GM12878 (cell line): ENCODE data around the gene IL1RL1. TPM values are rescaled to one million over a fixed set of nuclear protein-coding genes. Genes with fewer than 3 reads are reported as not detected.

Experiments used
- ATAC-seq: fragments of 200-7000 bp; cut with Tn5 transposase; 3 replicates; pipeline ENCODE4 v1.9.1; 2020; ENCODE audit warnings: mild to moderate bottlenecking, moderate library complexity
- BruUV-seq: library from RNA; stranded (reverse); fragments of 400-500 nt; replicated peaks from 2 replicates; lab custom pipeline; 2021; lab: Mats Ljungman, UMichigan
- CTCF ChIA-PET: fragments of 300-600 bp; sonication (Branson Sonifier 250); formaldehyde crosslinking; extraction: SDS; loops from one replicate; lab custom pipeline; 2021; ENCODE audit warnings: inconsistent platforms; lab: Yijun Ruan, JAX
- POLR2A ChIA-PET: fragments of 350-600 bp; formaldehyde crosslinking; extraction: SDS; loops from one replicate; lab custom pipeline; 2021; ENCODE audit warnings: inconsistent platforms; lab: Charles Lee
- RAD21 ChIA-PET: fragments of 300-600 bp; sonication (Branson Sonifier 250); formaldehyde crosslinking; loops from one replicate; lab custom pipeline; 2023; ENCODE audit warnings: antibody characterized with exemption; ENCODE audit not compliant: unreplicated experiment; lab: Charles Lee
- SMC1A ChIA-PET: fragments of 300-600 bp; sonication (Branson Sonifier 250); formaldehyde crosslinking; loops from one replicate; lab custom pipeline; 2023; ENCODE audit not compliant: unreplicated experiment, uncharacterized antibody; lab: Charles Lee
- DNase-seq: peaks from one replicate; pipeline ENCODE4 v3.0.0-alpha.2; 2011; ENCODE audit warnings: low read depth, low spot score
- FAIRE-seq: peaks from 3 replicates; lab custom pipeline; 2011; peaks lifted over from hg19 to GRCh38; lab: Jason Lieb, UNC
- H2AFZ ChIP-seq: 2 replicates; pipeline ENCODE4 v1.6.0; 2011; ENCODE audit warnings: low read depth, low read length, control low read depth; ENCODE audit not compliant: control insufficient read depth
- H3K27ac ChIP-seq: 2 replicates; pipeline ENCODE4 v1.5.1; 2011; ENCODE audit warnings: control low read depth; ENCODE audit not compliant: control insufficient read depth, insufficient read depth
- H3K27me3 ChIP-seq, 2 experiments: replicated peaks in 1 of 2; 2 replicates each; pipeline versions ENCODE4 v1.6.0 to v1.6.1; 2011; ENCODE audit warnings: low read length in 1 of 2; ENCODE audit not compliant: control insufficient read depth in 2 of 2, insufficient read depth in 2 of 2
- H3K36me3 ChIP-seq, 2 experiments: 2 replicates each; pipeline ENCODE4 v1.5.1; 2011; ENCODE audit warnings: low read length in 1 of 2; ENCODE audit not compliant: control insufficient read depth in 2 of 2, insufficient read depth in 2 of 2
- H3K4me1 ChIP-seq: 2 replicates; pipeline ENCODE4 v1.6.1; 2011; ENCODE audit warnings: mild to moderate bottlenecking, low read length, moderate library complexity, mixed read lengths; ENCODE audit not compliant: control insufficient read depth, insufficient read depth
- H3K4me2 ChIP-seq: 2 replicates; pipeline ENCODE4 v1.6.0; 2011; ENCODE audit warnings: control low read depth; ENCODE audit not compliant: control insufficient read depth, insufficient read depth
- H3K4me3 ChIP-seq: fragments of 200-600 bp; sonication (generic); 2 replicates; pipeline ENCODE4 v1.5.1; 2016
- H3K79me2 ChIP-seq: 2 replicates; pipeline ENCODE4 v1.6.0; 2011; ENCODE audit warnings: low read length; ENCODE audit not compliant: control insufficient read depth, insufficient read depth
- H3K9ac ChIP-seq: 2 replicates; pipeline ENCODE4 v1.8.0; 2011; ENCODE audit warnings: low read length, control low read depth, mixed read lengths; ENCODE audit not compliant: control insufficient read depth, insufficient read depth
- H3K9me3 ChIP-seq: replicated peaks from 3 replicates; pipeline ENCODE4 v1.5.1; 2011; ENCODE audit warnings: mild to moderate bottlenecking, low read length; ENCODE audit not compliant: control insufficient read depth, insufficient read depth
- H4K20me1 ChIP-seq: 2 replicates; pipeline ENCODE4 v1.6.0; 2011; ENCODE audit not compliant: control insufficient read depth, insufficient read depth
- BCLAF1 ChIP-seq: fragments of 450-650 bp; IDR thresholded peaks from 2 replicates; pipeline ENCODE4 v1.6.1; 2017; ENCODE audit warnings: antibody characterized with exemption, mild to moderate bottlenecking, moderate library complexity
- CEBPB ChIP-seq, 2 experiments: fragments of 150-350 bp in 1 of 2; IDR thresholded peaks; 2 replicates each; pipeline ENCODE4 v1.6.1; 2012 to 2014; ENCODE audit warnings: low read depth in 2 of 2, low read length in 2 of 2, borderline replicate concordance in 1 of 2, inconsistent platforms in 1 of 2
- HDAC2 ChIP-seq: fragments of 200-600 bp; sonication (generic); IDR thresholded peaks from 2 replicates; pipeline ENCODE4 v1.6.1; 2017
- HDGF ChIP-seq: fragments of 450-650 bp; IDR thresholded peaks from 2 replicates; pipeline ENCODE4 v1.6.1; 2016; ENCODE audit warnings: antibody characterized with exemption
- IRF4 ChIP-seq: IDR thresholded peaks from 2 replicates; pipeline ENCODE4 v1.6.1; 2011; ENCODE audit warnings: low read depth, low read length
- IRF5 ChIP-seq: fragments of 450-650 bp; IDR thresholded peaks from 2 replicates; pipeline ENCODE4 v1.6.1; 2017; ENCODE audit warnings: borderline replicate concordance
- MEF2B ChIP-seq: fragments of 450-650 bp; IDR thresholded peaks from 2 replicates; pipeline ENCODE4 v1.6.1; 2018; ENCODE audit warnings: mild to moderate bottlenecking, moderate library complexity; ENCODE audit not compliant: partially characterized antibody, poor library complexity, severe bottlenecking
- NFYB ChIP-seq: IDR thresholded peaks from 2 replicates; pipeline ENCODE4 v1.6.1; 2011; ENCODE audit warnings: low read depth, mild to moderate bottlenecking, low read length, improper control_type of control experiment, moderate library complexity; ENCODE audit not compliant: insufficient read depth
- NKRF ChIP-seq: fragments of 450-650 bp; conservative IDR thresholded peaks from 2 replicates; pipeline ENCODE4 v1.6.1; 2017; ENCODE audit warnings: mild to moderate bottlenecking, moderate library complexity
- PAX8 ChIP-seq: fragments of 450-650 bp; IDR thresholded peaks from 2 replicates; pipeline ENCODE4 v1.6.1; 2017; ENCODE audit warnings: mild to moderate bottlenecking, moderate library complexity
- PKNOX1 ChIP-seq: fragments of 450-650 bp; IDR thresholded peaks from 2 replicates; pipeline ENCODE4 v1.6.1; 2016; ENCODE audit warnings: mild to moderate bottlenecking
- RELB ChIP-seq: fragments of 450-650 bp; IDR thresholded peaks from 2 replicates; pipeline ENCODE4 v1.6.1; 2017; ENCODE audit warnings: low read depth, mild to moderate bottlenecking, moderate library complexity
- SREBF2 ChIP-seq: IDR thresholded peaks from 2 replicates; pipeline ENCODE4 v1.6.1; 2012; ENCODE audit warnings: mild to moderate bottlenecking, low read length
- WRNIP1 ChIP-seq: IDR thresholded peaks from 2 replicates; pipeline ENCODE4 v1.6.1; 2011; ENCODE audit warnings: low read depth, low read length, improper control_type of control experiment, borderline replicate concordance
- ZSCAN29 ChIP-seq: fragments of 450-650 bp; IDR thresholded peaks from 2 replicates; pipeline ENCODE4 v1.6.1; 2017; ENCODE audit warnings: mild to moderate bottlenecking, moderate library complexity
- WGBS: methylation state at CpG from one replicate; pipeline ENCODE4 v1.1.6; 2016; ENCODE audit warnings: low lambda C conversion rate; ENCODE audit not compliant: insufficient replicate concordance, insufficient coverage; ENCODE audit errors: missing lambda C conversion rate; 5-methylcytosine and 5-hydroxymethylcytosine counted together
- in situ Hi-C: fragments of 300-500 bp; cut with MboI; formaldehyde crosslinking; loops from 9 replicates; pipeline ENCODE4 v1.14.3; 2018; ENCODE audit warnings: mixed read lengths
- intact Hi-C: fragments of 100-400 bp; cut with micrococcal nuclease; formaldehyde crosslinking; loops from one replicate; pipeline ENCODE4 v1.14.2; 2022; ENCODE audit not compliant: unreplicated experiment
- polyA plus RNA-seq, 11 experiments: library from polyadenylated mRNA; depleted of rRNA in 4 of 11; unstranded in 6 of 11; stranded (reverse) in 5 of 11; fragments of >200 nt; fragmentation: Nextera tagmentation in 4 of 11; fragmentation: Illumina TruSeq in 1 of 11; extraction: Ambion mirVana in 4 of 11; extraction: Trizol in 1 of 11; gene quantifications; 1 replicate in 1 of 11; 2 replicates in 10 of 11; pipeline versions ENCODE4 v1.2.1 to v1.2.3, GENCODE V29; 2011 to 2016; ENCODE audit warnings: inconsistent platforms in 2 of 11, missing spikeins in 2 of 11, low read depth in 1 of 11
- total RNA-seq, 4 experiments: library from RNA; depleted of rRNA in 3 of 4; stranded (reverse); fragments of >200 nt in 3 of 4; fragmentation: Illumina TruSeq in 1 of 4; extraction: Trizol in 1 of 4; gene quantifications; 2 replicates each; pipeline versions ENCODE4 v1.2.1 to v1.2.3, GENCODE V29; 2013 to 2021

IL1RL1 gene
- total and polyA plus RNA-seq, 10 of the 15 experiments (the other 5 are each of a cell fraction or from before 2014, with no cell fraction given), result 0.08 to 0.18 TPM; not detected in 8

GRCh38 chr2:102266204-102266603 lies 45.2 kb upstream of the IL1RL1 start:
- in situ Hi-C loops, result no loop called here
- intact Hi-C loops, result no loop called here
- no peak overlapping the region for H3K27ac ChIP-seq
- no peaks in the 10 kb centered on the region for H3K79me2 ChIP-seq
- H3K4me3 ChIP-seq, result no peak overlapping the region
- no peak for ATAC-seq
- TF ChIP-seq PAX8 (no peak), CEBPB (IDR thresholded peaks at IDR 0.05; ENCODE audit: borderline replicate concordance in 1 of 2, low read depth in 2 of 2, low read length in 2 of 2) (no peak), PKNOX1 (no peak), IRF5 (no peak), HDAC2 (no peak), MEF2B (no peak), BCLAF1 (no peak), ZSCAN29 (no peak), SREBF2 (no peak), HDGF (no peak), NFYB (no peak), NKRF (no peak), WRNIP1 (no peak), IRF4 (no peak), RELB (no peak)
- no peaks in the 10 kb centered on the region for H3K4me1 ChIP-seq
- no peaks in the 10 kb centered on the region for H4K20me1 ChIP-seq
- POLR2A ChIA-PET, result no interaction called here
- no peak overlapping the region for H3K9ac ChIP-seq
- no peak overlapping the region for H2AFZ ChIP-seq
- H3K36me3 ChIP-seq, result no peaks in the 10 kb centered on the region
- no peaks in the 10 kb centered on the region; the same call in 2 of the 3 replicates for H3K9me3 ChIP-seq
- WGBS, result 100% methylated on average over 1 of the region's 1 CpG
- RAD21 ChIA-PET, result no interaction called here
- no peak overlapping the region for H3K4me2 ChIP-seq
- H3K27me3 ChIP-seq, result peaks cover 0 to 1% of the 10 kb centered on the region in 2 experiments; a peak in 2 of 4 replicates
- no peak for DNase-seq
- CTCF ChIA-PET, result interaction anchor here (0.6 to 1.3 kb wide), 6 partner anchors 12 to 180 kb away, joined by 3 to 4 read pairs (median 3); no protein-coding TSS in a partner anchor
- no peak for FAIRE-seq
- SMC1A ChIA-PET, result interaction anchor here (0.7 to 0.9 kb wide), 3 partner anchors 14 to 80 kb away, joined by 3 read pairs; no protein-coding TSS in a partner anchor
- no TSS peak for BruUV-seq
